Measurements from ENCODE around the gene PLEKHH1. TPM values are rescaled to one million over a fixed set of nuclear protein-coding genes. Genes with fewer than 3 reads are reported as not detected.

Gene PLEKHH1
- total RNA-seq, 2 donors from 2014 or later, result 59.9 to 61.1 TPM

DNA sequence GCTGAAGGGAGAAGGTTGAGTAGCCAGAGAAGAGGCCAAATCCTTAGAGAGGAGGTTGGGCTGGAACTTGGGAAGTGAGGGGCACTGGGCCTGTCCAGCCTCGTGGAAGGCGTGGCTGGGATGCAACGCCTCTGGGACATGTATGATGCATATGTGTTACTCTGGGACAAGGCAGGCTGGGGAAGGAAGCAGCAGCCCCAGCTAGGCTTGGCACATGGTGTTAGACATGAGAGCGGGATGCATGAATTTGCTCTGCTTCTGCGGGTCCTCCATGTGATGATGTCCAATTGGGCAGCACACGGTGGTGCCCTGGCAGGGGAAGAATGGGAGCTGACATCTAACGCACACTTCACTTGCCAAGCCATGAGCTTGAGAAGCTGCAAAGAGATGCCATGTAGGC, 21.3 kb downstream of the PLEKHH1 start:
- Mint-ChIP-seq H3K27me3 (ENCODE audit: insufficient read depth) (no peaks in the 10 kb centered on the region), H3K4me3 (no peak overlapping the region), H3K9me3 (no peaks in the 10 kb centered on the region), H3K4me1 (peaks cover 4% of the 10 kb centered on the region), H3K27ac (no peak overlapping the region), H3K36me3 (ENCODE audit: low read depth) (peaks cover 47% of the 10 kb centered on the region)
- Histone ChIP-seq H3K4me3 (ENCODE audit: low read length) (no peak overlapping the region), H3K36me3 (ENCODE audit: control insufficient read depth, insufficient read depth, low read length) (peaks cover 8% of the 10 kb centered on the region), H3K9me3 (ENCODE audit: control insufficient read depth, low read length) (no peaks in the 10 kb centered on the region), H3K4me1 (ENCODE audit: control insufficient read depth, insufficient read depth, low read length) (no peaks in the 10 kb centered on the region), H3K27ac (ENCODE audit: low read depth, low read length) (no peak overlapping the region), H3K27me3 (ENCODE audit: control insufficient read depth, insufficient read depth, low read length, poor library complexity, severe bottlenecking) (no peaks in the 10 kb centered on the region), H3K9ac (ENCODE audit: extremely low read depth, low read length, poor library complexity, severe bottlenecking) (no peak overlapping the region)
- TF ChIP-seq, protein P1, sequence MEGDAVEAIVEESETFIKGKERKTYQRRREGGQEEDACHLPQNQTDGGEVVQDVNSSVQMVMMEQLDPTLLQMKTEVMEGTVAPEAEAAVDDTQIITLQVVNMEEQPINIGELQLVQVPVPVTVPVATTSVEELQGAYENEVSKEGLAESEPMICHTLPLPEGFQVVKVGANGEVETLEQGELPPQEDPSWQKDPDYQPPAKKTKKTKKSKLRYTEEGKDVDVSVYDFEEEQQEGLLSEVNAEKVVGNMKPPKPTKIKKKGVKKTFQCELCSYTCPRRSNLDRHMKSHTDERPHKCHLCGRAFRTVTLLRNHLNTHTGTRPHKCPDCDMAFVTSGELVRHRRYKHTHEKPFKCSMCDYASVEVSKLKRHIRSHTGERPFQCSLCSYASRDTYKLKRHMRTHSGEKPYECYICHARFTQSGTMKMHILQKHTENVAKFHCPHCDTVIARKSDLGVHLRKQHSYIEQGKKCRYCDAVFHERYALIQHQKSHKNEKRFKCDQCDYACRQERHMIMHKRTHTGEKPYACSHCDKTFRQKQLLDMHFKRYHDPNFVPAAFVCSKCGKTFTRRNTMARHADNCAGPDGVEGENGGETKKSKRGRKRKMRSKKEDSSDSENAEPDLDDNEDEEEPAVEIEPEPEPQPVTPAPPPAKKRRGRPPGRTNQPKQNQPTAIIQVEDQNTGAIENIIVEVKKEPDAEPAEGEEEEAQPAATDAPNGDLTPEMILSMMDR (conservative IDR thresholded peaks at IDR 0.05), result no peak
- 91 to 97% methylated on average over 4 to 7 of the region's 7 CpGs for WGBS, 2 experiments (ENCODE audit: insufficient coverage in 1 of 2, insufficient read length in 1 of 2)
- no peak for DNase-seq

DNA sequence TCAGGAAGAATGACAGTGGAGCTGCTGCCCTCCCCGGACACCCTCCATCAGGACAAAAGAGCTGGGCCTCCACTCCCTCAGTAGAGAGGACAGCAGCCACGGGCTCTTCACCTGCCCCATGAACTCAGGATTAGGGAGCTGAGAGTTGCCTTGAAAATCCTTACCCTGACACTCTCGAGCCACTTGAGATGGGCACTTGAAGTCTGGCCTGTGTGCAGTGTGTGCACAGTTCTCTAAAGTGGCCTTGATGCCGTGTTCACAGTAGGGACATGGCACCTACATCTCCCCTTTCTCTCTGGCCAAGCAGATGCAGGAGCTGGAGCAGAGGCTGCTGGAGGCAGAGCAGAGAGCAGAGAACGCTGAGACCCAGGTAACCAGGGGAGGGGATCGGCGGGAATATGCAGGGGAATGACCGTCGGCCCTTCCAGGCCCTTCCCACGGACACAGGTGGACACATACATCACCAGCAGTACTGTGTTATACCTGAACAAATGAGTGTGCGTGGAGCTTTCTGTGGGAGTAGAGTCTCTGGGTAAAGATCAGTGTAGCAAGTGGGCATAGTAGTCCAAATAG, 22.5 kb downstream of the PLEKHH1 start:
- peaks cover 48% of the 10 kb centered on the region for H3K36me3 Mint-ChIP-seq (ENCODE audit: low read depth)
- H3K27me3 ChIP-seq (ENCODE audit: control insufficient read depth, insufficient read depth, low read length, poor library complexity, severe bottlenecking), result no peaks in the 10 kb centered on the region
- H3K9me3 ChIP-seq (ENCODE audit: control insufficient read depth, low read length), result no peaks in the 10 kb centered on the region
- H3K9me3 Mint-ChIP-seq, result no peaks in the 10 kb centered on the region
- 77 to 86% methylated on average over 7 to 11 of the region's 11 CpGs for WGBS, 2 experiments (ENCODE audit: insufficient coverage in 1 of 2, insufficient read length in 1 of 2)
- no peak overlapping the region for H3K27ac Mint-ChIP-seq
- H3K4me3 ChIP-seq (ENCODE audit: low read length), result no peak overlapping the region
- no peaks in the 10 kb centered on the region for H3K4me1 Mint-ChIP-seq
- H3K4me3 Mint-ChIP-seq, result no peak overlapping the region
- peaks cover 8% of the 10 kb centered on the region for H3K36me3 ChIP-seq (ENCODE audit: control insufficient read depth, insufficient read depth, low read length)
- no peaks in the 10 kb centered on the region for H3K4me1 ChIP-seq (ENCODE audit: control insufficient read depth, insufficient read depth, low read length)
- TF ChIP-seq, protein P1 (conservative IDR thresholded peaks at IDR 0.05), result no peak
- no peak for DNase-seq
- H3K27me3 Mint-ChIP-seq (ENCODE audit: insufficient read depth), result no peaks in the 10 kb centered on the region
- no peak overlapping the region for H3K9ac ChIP-seq (ENCODE audit: extremely low read depth, low read length, poor library complexity, severe bottlenecking)
- no peak overlapping the region for H3K27ac ChIP-seq (ENCODE audit: low read depth, low read length)

DNA sequence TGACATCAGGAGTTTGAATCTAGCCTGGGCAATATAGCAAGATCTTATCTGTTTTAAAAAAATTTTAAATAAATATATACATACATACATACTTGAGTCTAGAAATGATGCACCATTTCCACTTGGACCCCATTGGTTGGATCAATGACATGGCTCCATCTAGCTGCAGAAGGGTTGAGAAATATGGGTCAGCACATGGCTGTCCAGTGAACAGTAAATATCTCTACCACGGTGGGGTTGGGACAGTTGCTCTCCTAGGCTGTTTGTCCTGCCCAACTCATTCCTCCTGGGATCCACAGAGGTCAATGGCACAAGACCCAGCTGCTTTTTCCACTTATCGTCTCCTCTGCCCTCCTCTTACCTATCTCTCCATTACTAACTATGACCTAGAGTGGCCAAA, 23.6 kb downstream of the PLEKHH1 start:
- H3K4me3 Mint-ChIP-seq, result no peak overlapping the region
- H3K4me1 Mint-ChIP-seq, result no peaks in the 10 kb centered on the region

More for the DNA sequence above, 23.6 kb downstream of the PLEKHH1 start:
- Mint-ChIP-seq H3K27ac (no peak overlapping the region), H3K36me3 (ENCODE audit: low read depth) (peaks cover 50% of the 10 kb centered on the region), H3K27me3 (ENCODE audit: insufficient read depth) (no peaks in the 10 kb centered on the region), H3K9me3 (no peaks in the 10 kb centered on the region)
- H3K27ac ChIP-seq (ENCODE audit: low read depth, low read length), result no peak overlapping the region
- no peaks in the 10 kb centered on the region for H3K27me3 ChIP-seq (ENCODE audit: control insufficient read depth, insufficient read depth, low read length, poor library complexity, severe bottlenecking)
- H3K4me3 ChIP-seq (ENCODE audit: low read length), result no peak overlapping the region
- peaks cover 8% of the 10 kb centered on the region for H3K36me3 ChIP-seq (ENCODE audit: control insufficient read depth, insufficient read depth, low read length)
- WGBS, 2 experiments (ENCODE audit: insufficient coverage in 1 of 2, insufficient read length in 1 of 2), result 89 to 95% methylated on average over 1 to 2 of the region's 2 CpGs
- no peak for DNase-seq
- H3K4me1 ChIP-seq (ENCODE audit: control insufficient read depth, insufficient read depth, low read length), result no peaks in the 10 kb centered on the region
- no peak overlapping the region for H3K9ac ChIP-seq (ENCODE audit: extremely low read depth, low read length, poor library complexity, severe bottlenecking)
- no peaks in the 10 kb centered on the region for H3K9me3 ChIP-seq (ENCODE audit: control insufficient read depth, low read length)
- TF ChIP-seq, protein P1 (conservative IDR thresholded peaks at IDR 0.05), result no peak
